A673 (cell line): Measurements from ENCODE around the gene ARHGAP32. TPM values are rescaled to one million over a fixed set of nuclear protein-coding genes. Genes with fewer than 3 reads are reported as not detected.

Experiments used
- BruUV-seq: library from RNA; stranded (reverse); fragments of 400-500 nt; replicated peaks from 2 replicates; lab custom pipeline; 2021; lab: Mats Ljungman, UMichigan
- CTCF ChIA-PET: fragments of 300-600 bp; sonication (Branson Sonifier 250); formaldehyde crosslinking; loops from one replicate; lab custom pipeline; 2022; ENCODE audit warnings: antibody characterized with exemption; lab: Charles Lee
- POLR2A ChIA-PET: fragments of 300-600 bp; sonication (Branson Sonifier 250); formaldehyde crosslinking; loops from one replicate; lab custom pipeline; 2022; ENCODE audit warnings: antibody characterized with exemption; ENCODE audit not compliant: low non-redundant PET; lab: Charles Lee
- DNase-seq: peaks from one replicate; pipeline ENCODE4 v3.0.0-alpha.2; 2015; ENCODE audit warnings: low spot score
- H3K27ac ChIP-seq: fragments of 200-600 bp; sonication (generic); 2 replicates; pipeline ENCODE4 v1.5.1; 2016; ENCODE audit warnings: mixed run types, low read depth, mild to moderate bottlenecking, mixed read lengths, antibody characterized with exemption, low read length; ENCODE audit not compliant: poor library complexity, severe bottlenecking
- H3K27me3 ChIP-seq: fragments of 200-600 bp; sonication (generic); replicated peaks from 2 replicates; pipeline ENCODE4 v1.6.1; 2017; ENCODE audit warnings: mixed run types, low read depth, mild to moderate bottlenecking, mixed read lengths, antibody characterized with exemption, low read length; ENCODE audit not compliant: insufficient read depth, poor library complexity
- H3K36me3 ChIP-seq: fragments of 200-600 bp; sonication (generic); 2 replicates; pipeline ENCODE4 v1.6.1; 2016; ENCODE audit warnings: mixed run types, mild to moderate bottlenecking, mixed read lengths, antibody characterized with exemption, low read length; ENCODE audit not compliant: insufficient read depth, poor library complexity, severe bottlenecking
- H3K4me1 ChIP-seq: fragments of 200-600 bp; sonication (generic); 2 replicates; pipeline ENCODE4 v1.6.1; 2017; ENCODE audit warnings: mixed run types, mild to moderate bottlenecking, mixed read lengths, antibody characterized with exemption, low read length; ENCODE audit not compliant: insufficient read depth, poor library complexity, severe bottlenecking
- H3K4me3 ChIP-seq: fragments of 200-600 bp; sonication (generic); 2 replicates; pipeline ENCODE4 v1.5.1; 2016; ENCODE audit warnings: low read depth, mixed run types, mild to moderate bottlenecking, mixed read lengths, low read length; ENCODE audit not compliant: poor library complexity, severe bottlenecking
- H3K9me3 ChIP-seq: fragments of 200-600 bp; sonication (generic); 2 replicates; pipeline ENCODE4 v1.6.1; 2016; ENCODE audit warnings: mixed run types, low read depth, mild to moderate bottlenecking, mixed read lengths, antibody characterized with exemption, low read length; ENCODE audit not compliant: poor library complexity, severe bottlenecking
- CTCF ChIP-seq: fragments of 300-800, 200-600 bp; sonication (generic); conservative IDR thresholded peaks from 2 replicates; pipeline ENCODE4 v1.5.1; 2017; ENCODE audit warnings: low read depth, mild to moderate bottlenecking, antibody characterized with exemption, low read length, moderate library complexity, mixed read lengths
- EZH2 ChIP-seq: fragments of 200-600 bp; sonication (generic); IDR thresholded peaks from 2 replicates; pipeline ENCODE4 v1.6.1; 2017; ENCODE audit warnings: borderline replicate concordance, low read depth, mild to moderate bottlenecking, mixed read lengths, antibody characterized with exemption, low read length; ENCODE audit not compliant: poor library complexity, severe bottlenecking
- intact Hi-C: fragments of 100-400 bp; cut with micrococcal nuclease; formaldehyde crosslinking; loops from one replicate; pipeline ENCODE4 v1.10.0; 2022; ENCODE audit not compliant: unreplicated experiment
- total RNA-seq: library from RNA; stranded (reverse); gene quantifications from 2 replicates; pipeline ENCODE4 v1.2.3, GENCODE V29; 2021

ARHGAP32 gene
- total RNA-seq, 1 experiment from 2014 or later: 42.8 TPM

DNA sequence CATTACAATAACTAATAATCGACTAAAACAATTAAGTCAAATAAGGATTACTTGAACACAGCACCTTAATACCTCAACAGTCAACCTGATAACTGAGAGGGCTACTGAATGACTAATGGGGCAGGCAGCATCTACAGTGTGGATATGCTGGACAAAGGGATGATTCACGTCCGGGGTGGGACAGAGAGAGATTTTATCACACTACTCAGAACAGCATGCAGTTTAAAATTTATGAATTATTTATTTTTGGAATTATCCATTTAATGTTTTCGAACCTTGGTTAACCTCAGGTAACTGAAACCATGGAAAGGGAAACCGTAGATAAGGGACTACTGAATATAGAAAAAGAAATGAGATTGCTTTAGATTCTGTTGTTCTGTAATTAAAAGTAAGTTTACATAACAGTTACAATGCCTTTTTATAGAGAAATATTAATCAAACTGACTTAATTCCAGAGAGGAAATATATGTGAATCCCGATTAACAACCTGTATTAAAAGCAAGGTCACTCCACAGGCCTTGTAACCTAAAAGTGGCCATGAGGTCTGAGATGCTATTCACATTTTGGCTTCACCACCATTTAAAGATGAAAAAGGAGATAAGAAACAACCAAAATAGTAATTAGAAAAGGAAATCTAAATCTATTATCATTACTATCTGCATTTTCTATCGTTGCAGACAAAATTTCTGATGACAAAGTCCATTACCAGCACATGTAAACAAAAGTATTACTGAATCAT lies 130.5 kb downstream of the ARHGAP32 start:
- Histone ChIP-seq H3K27me3 (no peaks in the 10 kb centered on the region), H3K9me3 (no peaks in the 10 kb centered on the region), H3K4me3 (no peak overlapping the region), H3K4me1 (peaks cover 8% of the 10 kb centered on the region), H3K27ac (no peak overlapping the region), H3K36me3 (no peaks in the 10 kb centered on the region)
- DNase-seq: peak; percentile 70
- TF ChIP-seq CTCF (no peak), EZH2 (no peak)
- POLR2A ChIA-PET: no interaction called here
- BruUV-seq: no TSS peak
- intact Hi-C loops: no loop called here
- CTCF ChIA-PET: no interaction called here

- TF ChIP-seq CTCF (no peak), EZH2 (no peak)
- POLR2A ChIA-PET: no interaction called here
- Histone ChIP-seq H3K36me3 (no peaks in the 10 kb centered on the region), H3K4me1 (peaks cover 8% of the 10 kb centered on the region), H3K9me3 (no peaks in the 10 kb centered on the region), H3K27me3 (no peaks in the 10 kb centered on the region), H3K4me3 (no peak overlapping the region), H3K27ac (no peak overlapping the region)
- no TSS peak for BruUV-seq
- intact Hi-C loops: no loop called here
- no peak for DNase-seq
- CTCF ChIA-PET: no interaction called here
These were observed 135.2 kb downstream of the ARHGAP32 start for GRCh38 chr11:129056916-129057315.

GRCh38 chr11:129055196-129055595 lies 136.9 kb downstream of the ARHGAP32 start:
- TF ChIP-seq CTCF (no peak), EZH2 (no peak)
- no peak overlapping the region for H3K27ac ChIP-seq
- intact Hi-C loops: no loop called here
- ChIA-PET CTCF (no interaction called here), POLR2A (no interaction called here)
- no peaks in the 10 kb centered on the region for H3K36me3 ChIP-seq
- no peak overlapping the region for H3K4me3 ChIP-seq
- no peaks in the 10 kb centered on the region for H3K9me3 ChIP-seq
- no peaks in the 10 kb centered on the region for H3K4me1 ChIP-seq
- DNase-seq: no peak
- BruUV-seq: no TSS peak
- H3K27me3 ChIP-seq: no peaks in the 10 kb centered on the region
